B cell (primary cell): Measurements from ENCODE around the gene AGO3.

ENCODE experiments used
- EZH2 ChIP-seq: IDR thresholded peaks from 2 replicates; pipeline ENCODE4 v1.6.1; 2012; ENCODE audit warnings: borderline replicate concordance, low read depth, mild to moderate bottlenecking, moderate library complexity, low read length; ENCODE audit not compliant: insufficient read depth, poor library complexity, severe bottlenecking
- TF ChIP-seq, protein P1 (sequence below): fragments of 200-600 bp; IDR thresholded peaks from one replicate; pipeline ENCODE4 v1.8.0; 2022; ENCODE audit warnings: antibody characterized with exemption, mild to moderate bottlenecking

DNA sequence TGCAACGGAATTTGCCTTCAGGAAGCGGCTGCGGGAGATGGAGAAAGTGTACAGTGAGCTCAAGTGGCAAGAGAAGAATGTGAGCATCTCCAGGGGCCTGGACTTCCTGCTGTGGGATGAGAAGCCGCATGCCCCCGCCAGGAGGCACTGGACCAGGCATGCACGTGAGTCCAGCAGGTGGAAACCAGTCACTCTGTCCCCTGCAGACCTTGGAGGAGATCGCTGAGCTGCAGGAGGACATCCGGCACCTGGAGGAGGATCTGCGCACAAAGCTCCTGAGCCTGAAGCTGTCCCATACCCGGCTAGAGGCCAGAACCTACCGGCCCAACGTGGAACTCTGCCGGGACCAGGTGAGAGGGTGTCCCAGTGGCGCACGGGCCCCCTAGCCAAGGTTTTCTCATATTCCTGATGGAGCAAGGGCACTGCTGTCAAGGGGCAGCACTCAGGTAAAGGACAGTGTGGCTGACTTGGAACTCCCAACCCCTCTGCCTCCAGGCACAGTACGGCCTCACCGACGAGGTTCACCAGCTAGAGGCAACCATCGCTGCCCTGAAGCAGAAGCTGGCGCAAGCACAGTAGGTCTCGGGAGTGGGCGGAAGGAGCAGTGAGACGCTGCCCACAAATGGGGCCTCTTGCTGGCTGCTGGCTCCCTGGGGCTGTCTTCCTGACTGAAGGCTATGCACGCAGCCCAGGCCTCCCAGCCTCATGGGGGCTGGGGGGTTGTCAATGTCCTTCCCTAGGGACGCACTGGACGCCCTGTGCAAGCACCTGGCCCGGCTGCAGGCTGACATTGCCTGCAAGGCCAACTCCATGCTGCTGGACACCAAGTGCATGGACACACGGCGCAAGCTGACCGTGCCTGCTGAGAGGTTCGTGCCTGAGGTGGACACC lies 156.6 kb downstream of the AGO3 start:
- no peak for TF ChIP-seq EZH2
- TF ChIP-seq, protein P1, sequence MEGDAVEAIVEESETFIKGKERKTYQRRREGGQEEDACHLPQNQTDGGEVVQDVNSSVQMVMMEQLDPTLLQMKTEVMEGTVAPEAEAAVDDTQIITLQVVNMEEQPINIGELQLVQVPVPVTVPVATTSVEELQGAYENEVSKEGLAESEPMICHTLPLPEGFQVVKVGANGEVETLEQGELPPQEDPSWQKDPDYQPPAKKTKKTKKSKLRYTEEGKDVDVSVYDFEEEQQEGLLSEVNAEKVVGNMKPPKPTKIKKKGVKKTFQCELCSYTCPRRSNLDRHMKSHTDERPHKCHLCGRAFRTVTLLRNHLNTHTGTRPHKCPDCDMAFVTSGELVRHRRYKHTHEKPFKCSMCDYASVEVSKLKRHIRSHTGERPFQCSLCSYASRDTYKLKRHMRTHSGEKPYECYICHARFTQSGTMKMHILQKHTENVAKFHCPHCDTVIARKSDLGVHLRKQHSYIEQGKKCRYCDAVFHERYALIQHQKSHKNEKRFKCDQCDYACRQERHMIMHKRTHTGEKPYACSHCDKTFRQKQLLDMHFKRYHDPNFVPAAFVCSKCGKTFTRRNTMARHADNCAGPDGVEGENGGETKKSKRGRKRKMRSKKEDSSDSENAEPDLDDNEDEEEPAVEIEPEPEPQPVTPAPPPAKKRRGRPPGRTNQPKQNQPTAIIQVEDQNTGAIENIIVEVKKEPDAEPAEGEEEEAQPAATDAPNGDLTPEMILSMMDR, result no peak
